ENCODE results near the gene SLC7A10.

Gene SLC7A10

GRCh38 chr19:33207040-33207620 is 18.5 kb downstream of the SLC7A10 start:
- H3K36me3 ChIP-seq (ENCODE audit: control insufficient read depth, insufficient read depth, low read length) = peaks cover 13% of the 10 kb centered on the region
- H3K4me1 ChIP-seq (ENCODE audit: control insufficient read depth, insufficient read depth, low read length, poor library complexity, severe bottlenecking) = no peaks in the 10 kb centered on the region
- no peak overlapping the region for H3K4me3 ChIP-seq (ENCODE audit: extremely low read depth, insufficient read depth, low read length, poor library complexity, severe bottlenecking)
- H3K9me3 ChIP-seq (ENCODE audit: control insufficient read depth, low read length) = no peaks in the 10 kb centered on the region
- 93% methylated on average over 32 to 38 of the region's 38 CpGs for WGBS, 2 experiments (ENCODE audit: insufficient coverage in 2 of 2)
- H3K27ac ChIP-seq (ENCODE audit: low read depth, low read length, severe bottlenecking) = no peak overlapping the region

- H3K27ac ChIP-seq (ENCODE audit: low read depth, low read length, severe bottlenecking) = no peak overlapping the region
- WGBS, 2 experiments (ENCODE audit: insufficient coverage in 2 of 2) = 94 to 95% methylated on average over 17 to 36 of the region's 38 CpGs
- no peak overlapping the region for H3K4me3 ChIP-seq (ENCODE audit: extremely low read depth, insufficient read depth, low read length, poor library complexity, severe bottlenecking)
- H3K9me3 ChIP-seq (ENCODE audit: control insufficient read depth, low read length) = no peaks in the 10 kb centered on the region
- H3K36me3 ChIP-seq (ENCODE audit: control insufficient read depth, insufficient read depth, low read length) = peaks cover 13% of the 10 kb centered on the region
- H3K4me1 ChIP-seq (ENCODE audit: control insufficient read depth, insufficient read depth, low read length, poor library complexity, severe bottlenecking) = no peaks in the 10 kb centered on the region
Measured at GRCh38 chr19:33206261-33207039, 19.2 kb downstream of the SLC7A10 start.

- Histone ChIP-seq H3K4me3 (ENCODE audit: extremely low read depth, insufficient read depth, low read length, poor library complexity, severe bottlenecking) (no peak overlapping the region), H3K27ac (ENCODE audit: low read depth, low read length, severe bottlenecking) (no peak overlapping the region), H3K4me1 (ENCODE audit: control insufficient read depth, insufficient read depth, low read length, poor library complexity, severe bottlenecking) (no peaks in the 10 kb centered on the region), H3K9me3 (ENCODE audit: control insufficient read depth, low read length) (no peaks in the 10 kb centered on the region), H3K36me3 (ENCODE audit: control insufficient read depth, insufficient read depth, low read length) (peaks cover 13% of the 10 kb centered on the region)
- 96 to 98% methylated on average over 56 to 61 of the region's 64 CpGs for WGBS, 2 experiments (ENCODE audit: insufficient coverage in 2 of 2)
Measured at GRCh38 chr19:33205531-33206260, 20.0 kb downstream of the SLC7A10 start.

- Histone ChIP-seq H3K4me3 (ENCODE audit: extremely low read depth, insufficient read depth, low read length, poor library complexity, severe bottlenecking) (no peak overlapping the region), H3K36me3 (ENCODE audit: control insufficient read depth, insufficient read depth, low read length) (peaks cover 13% of the 10 kb centered on the region), H3K4me1 (ENCODE audit: control insufficient read depth, insufficient read depth, low read length, poor library complexity, severe bottlenecking) (no peaks in the 10 kb centered on the region), H3K27ac (ENCODE audit: low read depth, low read length, severe bottlenecking) (no peak overlapping the region), H3K9me3 (ENCODE audit: control insufficient read depth, low read length) (no peaks in the 10 kb centered on the region)
- 97 to 98% methylated on average over 25 to 26 of the region's 27 CpGs for WGBS, 2 experiments (ENCODE audit: insufficient coverage in 2 of 2)
Measured at GRCh38 chr19:33205110-33205509, 20.5 kb downstream of the SLC7A10 start.

GRCh38 chr19:33204136-33204973 is 21.3 kb downstream of the SLC7A10 start:
- Histone ChIP-seq H3K27ac (ENCODE audit: low read depth, low read length, severe bottlenecking) (no peak overlapping the region), H3K36me3 (ENCODE audit: control insufficient read depth, insufficient read depth, low read length) (peaks cover 13% of the 10 kb centered on the region), H3K4me1 (ENCODE audit: control insufficient read depth, insufficient read depth, low read length, poor library complexity, severe bottlenecking) (no peaks in the 10 kb centered on the region), H3K4me3 (ENCODE audit: extremely low read depth, insufficient read depth, low read length, poor library complexity, severe bottlenecking) (no peak overlapping the region), H3K9me3 (ENCODE audit: control insufficient read depth, low read length) (no peaks in the 10 kb centered on the region)
- WGBS, 2 experiments (ENCODE audit: insufficient coverage in 2 of 2) = 94 to 96% methylated on average over 25 to 32 of the region's 32 CpGs

- H3K36me3 ChIP-seq (ENCODE audit: control insufficient read depth, insufficient read depth, low read length) = peaks cover 13% of the 10 kb centered on the region
- no peaks in the 10 kb centered on the region for H3K4me1 ChIP-seq (ENCODE audit: control insufficient read depth, insufficient read depth, low read length, poor library complexity, severe bottlenecking)
- WGBS, 2 experiments (ENCODE audit: insufficient coverage in 2 of 2) = 85 to 100% methylated on average over 5 of the region's 6 CpGs
- no peaks in the 10 kb centered on the region for H3K9me3 ChIP-seq (ENCODE audit: control insufficient read depth, low read length)
- H3K27ac ChIP-seq (ENCODE audit: low read depth, low read length, severe bottlenecking) = no peak overlapping the region
- no peak overlapping the region for H3K4me3 ChIP-seq (ENCODE audit: extremely low read depth, insufficient read depth, low read length, poor library complexity, severe bottlenecking)
Measured at GRCh38 chr19:33203529-33203928, 22.1 kb downstream of the SLC7A10 start.

- WGBS, 2 experiments (ENCODE audit: insufficient coverage in 2 of 2) = 91 to 92% methylated on average over 21 to 26 of the region's 27 CpGs
- H3K27ac ChIP-seq (ENCODE audit: low read depth, low read length, severe bottlenecking) = no peak overlapping the region
- no peaks in the 10 kb centered on the region for H3K4me1 ChIP-seq (ENCODE audit: control insufficient read depth, insufficient read depth, low read length, poor library complexity, severe bottlenecking)
- H3K36me3 ChIP-seq (ENCODE audit: control insufficient read depth, insufficient read depth, low read length) = peaks cover 20% of the 10 kb centered on the region
- no peak overlapping the region for H3K4me3 ChIP-seq (ENCODE audit: extremely low read depth, insufficient read depth, low read length, poor library complexity, severe bottlenecking)
- no peaks in the 10 kb centered on the region for H3K9me3 ChIP-seq (ENCODE audit: control insufficient read depth, low read length)
Measured at GRCh38 chr19:33202546-33203507, 22.8 kb downstream of the SLC7A10 start.

- Histone ChIP-seq H3K9me3 (ENCODE audit: control insufficient read depth, low read length) (no peaks in the 10 kb centered on the region), H3K4me1 (ENCODE audit: control insufficient read depth, insufficient read depth, low read length, poor library complexity, severe bottlenecking) (no peaks in the 10 kb centered on the region), H3K36me3 (ENCODE audit: control insufficient read depth, insufficient read depth, low read length) (peaks cover 24% of the 10 kb centered on the region), H3K4me3 (ENCODE audit: extremely low read depth, insufficient read depth, low read length, poor library complexity, severe bottlenecking) (no peak overlapping the region), H3K27ac (ENCODE audit: low read depth, low read length, severe bottlenecking) (no peak overlapping the region)
- WGBS, 2 experiments (ENCODE audit: insufficient coverage in 2 of 2) = 92 to 96% methylated on average over 13 of the region's 15 CpGs
Measured at GRCh38 chr19:33201886-33202545, 23.6 kb downstream of the SLC7A10 start.

- Histone ChIP-seq H3K4me3 (ENCODE audit: extremely low read depth, insufficient read depth, low read length, poor library complexity, severe bottlenecking) (no peak overlapping the region), H3K36me3 (ENCODE audit: control insufficient read depth, insufficient read depth, low read length) (peaks cover 28% of the 10 kb centered on the region), H3K27ac (ENCODE audit: low read depth, low read length, severe bottlenecking) (no peak overlapping the region), H3K4me1 (ENCODE audit: control insufficient read depth, insufficient read depth, low read length, poor library complexity, severe bottlenecking) (no peaks in the 10 kb centered on the region), H3K9me3 (ENCODE audit: control insufficient read depth, low read length) (no peaks in the 10 kb centered on the region)
- WGBS, 2 experiments (ENCODE audit: insufficient coverage in 2 of 2) = 78 to 95% methylated on average over 3 to 6 of the region's 6 CpGs
Measured at GRCh38 chr19:33201473-33201872, 24.2 kb downstream of the SLC7A10 start.

Data from mesodermal cell (in vitro differentiated cells).